A549 (cell line): ENCODE measurements around the gene RERE. TPM values are rescaled to one million over a fixed set of nuclear protein-coding genes. Genes with fewer than 3 reads are reported as not detected.

Source experiments
- ATAC-seq, 2 experiments: fragments of 200-7000 bp in 1 of 2; fragments of >200 bp in 1 of 2; cut with Nextera tagmentation in 1 of 2; cut with Tn5 transposase in 1 of 2; 3 replicates each; pipeline versions ENCODE4 v1.8.0 to v1.9.1; 2018 to 2020; ENCODE audit warnings: mild to moderate bottlenecking in 1 of 2, moderate library complexity in 1 of 2
- CTCF ChIA-PET: fragments of 300-600 bp; sonication (Branson Sonifier 250); formaldehyde crosslinking; extraction: SDS; loops from one replicate; lab custom pipeline; 2021; ENCODE audit warnings: antibody characterized with exemption, inconsistent platforms; lab: Yijun Ruan, JAX
- POLR2A ChIA-PET: fragments of 350-600 bp; formaldehyde crosslinking; extraction: SDS; loops from one replicate; lab custom pipeline; 2021; ENCODE audit warnings: antibody characterized with exemption, inconsistent platforms; lab: Yijun Ruan, JAX
- DNase-seq, 2 experiments: peaks; one replicate each; pipeline versions ENCODE4 v3.0.0 to v3.0.0-alpha.2; 2011 to 2016; ENCODE audit warnings: low read depth in 1 of 2, low spot score in 1 of 2
- FAIRE-seq: peaks from 2 replicates; lab custom pipeline; 2011; peaks lifted over from hg19 to GRCh38; lab: Jason Lieb, UNC
- H3K27ac ChIP-seq, 2 experiments: fragments of >200 bp; sonication (Bioruptor Twin); formaldehyde crosslinking; 3 replicates each; pipeline ENCODE4 v1.5.1; 2016 to 2017
- H3K4me1 ChIP-seq: fragments of >200 bp; sonication (Bioruptor Twin); formaldehyde crosslinking; 3 replicates; pipeline ENCODE4 v1.6.1; 2016
- H3K4me2 ChIP-seq: fragments of >200 bp; sonication (Bioruptor Twin); formaldehyde crosslinking; 3 replicates; pipeline ENCODE4 v1.6.1; 2016
- H3K4me3 ChIP-seq: fragments of >200 bp; sonication (Bioruptor Twin); formaldehyde crosslinking; 3 replicates; pipeline ENCODE4 v1.5.1; 2016
- H3K9me3 ChIP-seq: fragments of >200 bp; sonication (Bioruptor Twin); formaldehyde crosslinking; 3 replicates; pipeline ENCODE4 v1.6.1; 2016
- BHLHE40 ChIP-seq: IDR thresholded peaks from 2 replicates; pipeline ENCODE4 v1.6.1; 2012; ENCODE audit warnings: low read depth, low read length, inconsistent platforms
- CBX2 ChIP-seq: fragments of 200-600 bp; sonication (generic); IDR thresholded peaks from 2 replicates; pipeline ENCODE4 v1.6.1; 2016; ENCODE audit warnings: low read depth, mild to moderate bottlenecking, borderline replicate concordance
- CBX8 ChIP-seq: fragments of 200-600 bp; sonication (generic); IDR thresholded peaks from 2 replicates; pipeline ENCODE4 v1.6.1; 2016
- CEBPB ChIP-seq, 2 experiments: fragments of >200 bp in 1 of 2; sonication (Bioruptor Twin) in 1 of 2; formaldehyde crosslinking in 1 of 2; IDR thresholded peaks; 2 replicates each; pipeline ENCODE4 v1.6.1; 2012 to 2016
- CHD2 ChIP-seq: fragments of 150-350 bp; IDR thresholded peaks from 2 replicates; pipeline ENCODE4 v1.6.1; 2014; ENCODE audit warnings: low read length; ENCODE audit not compliant: partially characterized antibody
- E2F6 ChIP-seq: IDR thresholded peaks from 2 replicates; pipeline ENCODE4 v1.6.1; 2012; ENCODE audit warnings: low read depth, borderline replicate concordance
- ELK1 ChIP-seq: fragments of 150-350 bp; IDR thresholded peaks from 2 replicates; pipeline ENCODE4 v1.6.1; 2014; ENCODE audit warnings: low read depth, mild to moderate bottlenecking, low read length
- FOSB ChIP-seq: fragments of 250-450 bp; sonication (Bioruptor Pico); IDR thresholded peaks from 2 replicates; pipeline ENCODE4 v1.5.0; 2020; ENCODE audit warnings: mild to moderate bottlenecking, moderate library complexity
- FOSL2 ChIP-seq, 2 experiments: fragments of 450-650 bp in 1 of 2; fragments of >200 bp in 1 of 2; sonication (Bioruptor Twin) in 1 of 2; formaldehyde crosslinking; IDR thresholded peaks; 2 replicates each; pipeline versions ENCODE4 v1.5.0 to v1.6.1; 2016 to 2020; ENCODE audit warnings: mild to moderate bottlenecking in 1 of 2, moderate library complexity in 1 of 2
- HOXB13 ChIP-seq: fragments of 250-450 bp; sonication (Bioruptor Pico); IDR thresholded peaks from 2 replicates; pipeline ENCODE4 v1.5.0; 2020; ENCODE audit warnings: low read depth, mild to moderate bottlenecking, moderate library complexity
- JUN ChIP-seq, 2 experiments: fragments of >200 bp; sonication (Bioruptor Twin); formaldehyde crosslinking; IDR thresholded peaks; 2 replicates in 1 of 2; 3 replicates in 1 of 2; pipeline ENCODE4 v1.6.1; 2016 to 2017
- KDM1A ChIP-seq: fragments of 200-600 bp; sonication (generic); IDR thresholded peaks from 2 replicates; pipeline ENCODE4 v1.6.1; 2016; ENCODE audit warnings: low read depth, mild to moderate bottlenecking
- MYC ChIP-seq: IDR thresholded peaks from 2 replicates; pipeline ENCODE4 v1.6.1; 2012; ENCODE audit warnings: mild to moderate bottlenecking, inconsistent platforms, low read length, improper control_type of control experiment, borderline replicate concordance
- NFE2L2 ChIP-seq: fragments of 150-350 bp; conservative IDR thresholded peaks from 2 replicates; pipeline ENCODE4 v1.6.1; 2014; ENCODE audit warnings: low read length
- NPAS2 ChIP-seq: fragments of 250-450 bp; sonication (Bioruptor Pico); IDR thresholded peaks from 2 replicates; pipeline ENCODE4 v1.8.0; 2022; ENCODE audit warnings: mild to moderate bottlenecking, moderate library complexity, borderline replicate concordance
- PHF8 ChIP-seq: fragments of 200-600 bp; sonication (generic); IDR thresholded peaks from 2 replicates; pipeline ENCODE4 v1.6.1; 2016; ENCODE audit warnings: low read depth, mild to moderate bottlenecking, antibody characterized with exemption, moderate library complexity, borderline replicate concordance
- POLR2A ChIP-seq: IDR thresholded peaks from 2 replicates; pipeline ENCODE4 v1.6.1; 2012; ENCODE audit warnings: mild to moderate bottlenecking, low read length
- POLR2AphosphoS2 ChIP-seq: conservative IDR thresholded peaks from 2 replicates; pipeline ENCODE4 v1.6.1; 2012; ENCODE audit warnings: low read length, improper control_type of control experiment, inconsistent platforms
- RAD21 ChIP-seq, 2 experiments: fragments of >200 bp in 1 of 2; sonication (Bioruptor Twin) in 1 of 2; formaldehyde crosslinking in 1 of 2; IDR thresholded peaks in 1 of 2; conservative IDR thresholded peaks in 1 of 2; 2 replicates in 1 of 2; 3 replicates in 1 of 2; pipeline ENCODE4 v1.6.1; 2012 to 2018; ENCODE audit warnings: inconsistent platforms in 1 of 2
- RARB ChIP-seq: fragments of 250-450 bp; sonication (Bioruptor Pico); IDR thresholded peaks from 2 replicates; pipeline ENCODE4 v1.8.0; 2021; ENCODE audit warnings: mild to moderate bottlenecking, moderate library complexity
- RCOR1 ChIP-seq: fragments of 150-350 bp; IDR thresholded peaks from 2 replicates; pipeline ENCODE4 v1.6.1; 2014; ENCODE audit warnings: antibody characterized with exemption, low read length, low read depth
- RNF2 ChIP-seq: fragments of 200-600 bp; sonication (generic); IDR thresholded peaks from 2 replicates; pipeline ENCODE4 v1.6.1; 2016; ENCODE audit warnings: low read depth, mild to moderate bottlenecking, antibody characterized with exemption, moderate library complexity, borderline replicate concordance
- SMC3 ChIP-seq: fragments of >200 bp; sonication (Bioruptor Twin); formaldehyde crosslinking; IDR thresholded peaks from 3 replicates; pipeline ENCODE4 v1.6.1; 2018; ENCODE audit warnings: inconsistent platforms
- SREBF2 ChIP-seq: fragments of 450-650 bp; IDR thresholded peaks from 2 replicates; pipeline ENCODE4 v1.6.1; 2014; ENCODE audit warnings: mild to moderate bottlenecking, moderate library complexity
- TFCP2L1 ChIP-seq: fragments of 250-450 bp; sonication (Bioruptor Pico); IDR thresholded peaks from 2 replicates; pipeline ENCODE4 v1.5.0; 2021; ENCODE audit warnings: mild to moderate bottlenecking
- USF2 ChIP-seq: fragments of 450-650 bp; IDR thresholded peaks from 2 replicates; pipeline ENCODE4 v1.6.1; 2014; ENCODE audit warnings: antibody characterized with exemption
- ZFP36 ChIP-seq: fragments of 450-650 bp; IDR thresholded peaks from 2 replicates; pipeline ENCODE4 v1.6.1; 2014; ENCODE audit warnings: borderline replicate concordance; ENCODE audit not compliant: partially characterized antibody
- ZNF302 ChIP-seq: fragments of 250-450 bp; sonication (Bioruptor Pico); IDR thresholded peaks from 2 replicates; pipeline ENCODE4 v1.9.0; 2021; ENCODE audit warnings: inconsistent platforms, mild to moderate bottlenecking, moderate library complexity
- ZSCAN20 ChIP-seq: fragments of 250-450 bp; sonication (Bioruptor Pico); IDR thresholded peaks from 2 replicates; pipeline ENCODE4 v1.8.0; 2022; ENCODE audit warnings: mild to moderate bottlenecking, moderate library complexity
- WGBS: methylation state at CpG from one replicate; pipeline ENCODE4 v1.1.6; 2017; ENCODE audit errors: missing lambda C conversion rate; 5-methylcytosine and 5-hydroxymethylcytosine counted together
- polyA plus RNA-seq, 4 experiments: library from polyadenylated mRNA; depleted of rRNA in 3 of 4; stranded (reverse); fragments of >200 nt; fragmentation: RNase III in 1 of 4; extraction: RNeasy Plus Mini Kit Qiagen cat#74134 plus additional on column Dnase treatment in 1 of 4; gene quantifications; 2 replicates in 3 of 4; 3 replicates in 1 of 4; pipeline ENCODE4 v1.2.3, GENCODE V29; 2011 to 2017
- TF ChIP-seq, protein P1 (sequence below): fragments of >200 bp; sonication (Bioruptor Twin); formaldehyde crosslinking; IDR thresholded peaks from 3 replicates; pipeline ENCODE4 v1.5.1; 2016
- TF ChIP-seq, protein P2 (sequence below): IDR thresholded peaks from 2 replicates; pipeline ENCODE4 v1.6.1; 2012

The RERE gene
- polyA plus RNA-seq, 2 of the 4 experiments (the other 2 are of a cell fraction): 12.6 to 28.6 TPM

DNA sequence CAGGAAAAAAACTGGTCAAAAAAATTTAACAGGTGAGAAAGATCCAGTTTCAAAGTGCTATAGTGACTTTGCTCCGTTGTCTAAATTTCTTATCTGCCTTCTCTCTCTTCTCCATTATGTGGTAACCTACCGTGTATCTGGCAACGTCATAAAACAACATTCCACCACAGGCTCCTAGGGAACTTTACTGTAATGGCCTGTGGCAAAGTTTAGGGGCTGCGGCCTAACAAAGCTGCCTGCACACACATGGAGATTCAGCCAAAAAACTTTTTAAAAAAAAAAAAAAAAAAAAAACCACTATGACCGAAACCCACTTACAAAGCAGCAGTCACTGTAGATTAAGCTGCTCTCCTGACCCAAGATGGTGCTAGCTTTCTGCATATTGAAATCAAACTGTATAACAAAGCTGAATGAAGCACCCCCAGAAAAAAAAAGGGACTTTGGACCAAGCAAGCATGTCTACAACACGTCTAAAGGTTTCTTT is 296.9 kb downstream of the RERE start:
- WGBS: 80% methylated on average over 6 of the region's 6 CpGs
- POLR2A ChIA-PET: interaction anchor here (0.6 kb wide), 2 partner anchors 80 to 366 kb away, joined by 3 read pairs; no protein-coding TSS in a partner anchor

GRCh38 chr1:8519167-8519566 is 298.3 kb downstream of the RERE start:
- no peaks in the 10 kb centered on the region for H3K9me3 ChIP-seq
- H3K27ac ChIP-seq: no peak overlapping the region
- H3K4me2 ChIP-seq: no peak overlapping the region
- 100% methylated on average over 1 of the region's 1 CpG for WGBS
- FAIRE-seq: no peak
- ATAC-seq: no peak
- ChIA-PET CTCF (no interaction called here), POLR2A (no interaction called here)
- TF ChIP-seq CEBPB (IDR thresholded peaks at IDR 0.05) (no peak), HOXB13 (CRISPR knock-in tag) (no peak), SMC3 (no peak), FOSB (CRISPR knock-in tag) (no peak), RAD21 (conservative IDR thresholded peaks at IDR 0.05 in 1 of 2, IDR thresholded peaks at IDR 0.05 in 1 of 2) (no peak), FOSL2 (IDR thresholded peaks at IDR 0.05) (no peak), FOSL2 (CRISPR knock-in tag; IDR thresholded peaks at IDR 0.05) (no peak), JUN (IDR thresholded peaks at IDR 0.05) (no peak), RCOR1 (no peak), KDM1A (no peak), NPAS2 (CRISPR knock-in tag) (no peak), USF2 (no peak), POLR2AphosphoS2 (no peak), CHD2 (no peak), ZSCAN20 (no peak), RNF2 (no peak), SREBF2 (no peak), CBX8 (no peak)
- TF ChIP-seq, protein P1, sequence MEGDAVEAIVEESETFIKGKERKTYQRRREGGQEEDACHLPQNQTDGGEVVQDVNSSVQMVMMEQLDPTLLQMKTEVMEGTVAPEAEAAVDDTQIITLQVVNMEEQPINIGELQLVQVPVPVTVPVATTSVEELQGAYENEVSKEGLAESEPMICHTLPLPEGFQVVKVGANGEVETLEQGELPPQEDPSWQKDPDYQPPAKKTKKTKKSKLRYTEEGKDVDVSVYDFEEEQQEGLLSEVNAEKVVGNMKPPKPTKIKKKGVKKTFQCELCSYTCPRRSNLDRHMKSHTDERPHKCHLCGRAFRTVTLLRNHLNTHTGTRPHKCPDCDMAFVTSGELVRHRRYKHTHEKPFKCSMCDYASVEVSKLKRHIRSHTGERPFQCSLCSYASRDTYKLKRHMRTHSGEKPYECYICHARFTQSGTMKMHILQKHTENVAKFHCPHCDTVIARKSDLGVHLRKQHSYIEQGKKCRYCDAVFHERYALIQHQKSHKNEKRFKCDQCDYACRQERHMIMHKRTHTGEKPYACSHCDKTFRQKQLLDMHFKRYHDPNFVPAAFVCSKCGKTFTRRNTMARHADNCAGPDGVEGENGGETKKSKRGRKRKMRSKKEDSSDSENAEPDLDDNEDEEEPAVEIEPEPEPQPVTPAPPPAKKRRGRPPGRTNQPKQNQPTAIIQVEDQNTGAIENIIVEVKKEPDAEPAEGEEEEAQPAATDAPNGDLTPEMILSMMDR: no peak
- H3K4me3 ChIP-seq: no peak overlapping the region
- no peak for DNase-seq
- peaks cover 23% of the 10 kb centered on the region for H3K4me1 ChIP-seq

More for the DNA sequence above, 296.9 kb downstream of the RERE start:
- no peaks in the 10 kb centered on the region for H3K9me3 ChIP-seq
- H3K4me3 ChIP-seq: no peak overlapping the region
- FAIRE-seq (no peak), DNase-seq (no peak)
- no peak overlapping the region for H3K4me2 ChIP-seq
- H3K4me1 ChIP-seq: peaks cover 34% of the 10 kb centered on the region
- no peak for TF ChIP-seq SREBF2
- no peak for TF ChIP-seq POLR2A
- TF ChIP-seq CHD2: no peak
- TF ChIP-seq RNF2: no peak
- TF ChIP-seq ELK1: no peak
- TF ChIP-seq, all 56 proteins: peak for 0
- CTCF ChIA-PET: interaction anchor here (0.9 to 1.6 kb wide), 2 partner anchors 31 to 206 kb away, joined by 3 to 6 read pairs; no protein-coding TSS in a partner anchor
- no peak for ATAC-seq
- H3K27ac ChIP-seq: no peak overlapping the region

DNA sequence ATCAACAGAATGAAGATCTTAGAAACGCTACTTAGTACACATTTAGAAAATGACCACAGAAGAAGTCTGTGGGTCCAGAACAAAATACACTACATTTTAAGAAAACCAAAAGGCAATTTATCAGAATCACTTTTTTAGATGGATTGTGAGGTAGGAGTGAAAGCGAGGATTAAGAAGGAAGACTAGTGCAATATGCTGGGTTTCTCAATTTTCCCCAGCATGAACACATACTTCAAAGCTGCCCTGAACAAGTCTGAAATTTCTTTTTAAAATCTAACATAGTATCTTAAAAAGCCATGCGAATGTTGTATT is 299.0 kb downstream of the RERE start:
- H3K4me1 ChIP-seq: peaks cover 23% of the 10 kb centered on the region
- DNase-seq: no peak
- ATAC-seq: no peak
- no peak overlapping the region for H3K27ac ChIP-seq
- 90% methylated on average over 3 of the region's 3 CpGs for WGBS
- ChIA-PET CTCF (no interaction called here), POLR2A (no interaction called here)
- no peak overlapping the region for H3K4me3 ChIP-seq
- H3K9me3 ChIP-seq: no peaks in the 10 kb centered on the region
- no peak for FAIRE-seq
- no peak overlapping the region for H3K4me2 ChIP-seq
- no peak for TF ChIP-seq PHF8
- no peak for TF ChIP-seq CBX2
- TF ChIP-seq HOXB13 (CRISPR knock-in tag): no peak
- TF ChIP-seq ZSCAN20: no peak
- no peak for TF ChIP-seq NPAS2 (CRISPR knock-in tag)
- TF ChIP-seq TFCP2L1 (CRISPR knock-in tag): no peak
- TF ChIP-seq ZNF302: no peak
- TF ChIP-seq RCOR1: no peak
- TF ChIP-seq, protein P2, sequence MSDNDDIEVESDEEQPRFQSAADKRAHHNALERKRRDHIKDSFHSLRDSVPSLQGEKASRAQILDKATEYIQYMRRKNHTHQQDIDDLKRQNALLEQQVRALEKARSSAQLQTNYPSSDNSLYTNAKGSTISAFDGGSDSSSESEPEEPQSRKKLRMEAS: no peak
- TF ChIP-seq BHLHE40: no peak
- TF ChIP-seq MYC: no peak
- TF ChIP-seq ZFP36: no peak
- no peak for TF ChIP-seq RARB (CRISPR knock-in tag)
- no peak for TF ChIP-seq KDM1A
- no peak for TF ChIP-seq POLR2A
- TF ChIP-seq E2F6: no peak
- TF ChIP-seq NFE2L2: no peak
